GM21717 (cell line): ENCODE measurements around the gene NSD1.
"Not testable (repeated sequence)": the region's sequence is repeated elsewhere in the genome, so short reads cannot be mapped to it uniquely, and the experiment has no call there.

Experiments
- ATAC-seq: cut with Tn5 transposase; IDR thresholded peaks from one replicate; pipeline ENCODE4 v1.9.1; 2021; ENCODE audit warnings: mild to moderate bottlenecking, moderate library complexity; ENCODE audit not compliant: unreplicated experiment

The NSD1 gene

GRCh38 chr5:177126771-177127170, 6.8 kb upstream of the NSD1 start:
- ATAC-seq = no peak

GRCh38 chr5:177128551-177128981, 5.0 kb upstream of the NSD1 start:
- no peak for ATAC-seq

GRCh38 chr5:177130211-177131018, 3.2 kb upstream of the NSD1 start:
- ATAC-seq = no peak

GRCh38 chr5:177131019-177131320, 2.6 kb upstream of the NSD1 start:
- ATAC-seq = no peak

- no peak for ATAC-seq
Observed at GRCh38 chr5:177131352-177132135, 2.0 kb upstream of the NSD1 start.

GRCh38 chr5:177132136-177133095, 1.2 kb upstream of the NSD1 start:
- peak; percentile 4 for ATAC-seq

GRCh38 chr5:177133853-177134696, 502 bp downstream of the NSD1 start:
- ATAC-seq = peak; percentile 26

- no peak for ATAC-seq
Observed at GRCh38 chr5:177134697-177135225, 1.2 kb downstream of the NSD1 start.

GRCh38 chr5:177140312-177140711, 6.7 kb downstream of the NSD1 start:
- ATAC-seq = no peak

- no peak for ATAC-seq
Observed at GRCh38 chr5:177141496-177141895, 7.9 kb downstream of the NSD1 start.

- ATAC-seq = no peak
Observed at GRCh38 chr5:177142098-177142611, 8.6 kb downstream of the NSD1 start.

- no peak for ATAC-seq
Observed at GRCh38 chr5:177142778-177143177, 9.2 kb downstream of the NSD1 start.

GRCh38 chr5:177146891-177147638, 13.5 kb downstream of the NSD1 start:
- no peak for ATAC-seq

GRCh38 chr5:177150061-177150460, 16.5 kb downstream of the NSD1 start:
- ATAC-seq = not testable (repeated sequence)

GRCh38 chr5:177154003-177154643, 20.6 kb downstream of the NSD1 start:
- no peak for ATAC-seq

GRCh38 chr5:177162379-177162778, 28.8 kb downstream of the NSD1 start:
- no peak for ATAC-seq

GRCh38 chr5:177163500-177163899, 29.9 kb downstream of the NSD1 start:
- no peak for ATAC-seq

- ATAC-seq = no peak
Observed at GRCh38 chr5:177169271-177169670, 35.7 kb downstream of the NSD1 start.

GRCh38 chr5:177171961-177172360, 38.4 kb downstream of the NSD1 start:
- ATAC-seq = no peak
